H9 (cell line): ENCODE results near the gene ASTN2. TPM values are rescaled to one million over a fixed set of nuclear protein-coding genes. Genes with fewer than 3 reads are reported as not detected.

ENCODE experiments used
- DNase-seq: peaks from one replicate; pipeline ENCODE4 v3.0.0-alpha.2; 2017
- H2AFZ ChIP-seq: one replicate; pipeline ENCODE4 v1.6.1; 2013; ENCODE audit warnings: mild to moderate bottlenecking, low read length, control low read depth, moderate library complexity
- H2AK5ac ChIP-seq: 2 replicates; pipeline ENCODE4 v1.6.1; 2013; ENCODE audit warnings: low read length, control low read depth, mixed read lengths; ENCODE audit not compliant: insufficient read length
- H2BK120ac ChIP-seq: one replicate; pipeline ENCODE4 v1.6.1; 2013; ENCODE audit warnings: low read depth, mild to moderate bottlenecking, low read length, control low read depth, inconsistent platforms; ENCODE audit not compliant: poor library complexity, severe bottlenecking
- H2BK12ac ChIP-seq: 2 replicates; pipeline ENCODE4 v1.6.1; 2013; ENCODE audit warnings: low read length, control low read depth, mixed read lengths, low read depth; ENCODE audit not compliant: insufficient read length
- H2BK15ac ChIP-seq: 2 replicates; pipeline ENCODE4 v1.6.1; 2013; ENCODE audit warnings: low read depth, low read length, control low read depth
- H2BK20ac ChIP-seq: one replicate; pipeline ENCODE4 v1.6.1; 2013; ENCODE audit warnings: low read depth, mild to moderate bottlenecking, low read length, control low read depth, inconsistent platforms; ENCODE audit not compliant: poor library complexity, severe bottlenecking
- H2BK5ac ChIP-seq: 2 replicates; pipeline ENCODE4 v1.6.1; 2013; ENCODE audit warnings: low read length, control low read depth, mixed read lengths; ENCODE audit not compliant: insufficient read length
- H3K14ac ChIP-seq: 2 replicates; pipeline ENCODE4 v1.6.1; 2013; ENCODE audit warnings: low read length, control low read depth; ENCODE audit not compliant: insufficient read depth
- H3K18ac ChIP-seq: 2 replicates; pipeline ENCODE4 v1.6.1; 2013; ENCODE audit warnings: low read depth, mild to moderate bottlenecking, mixed read lengths, low read length, control low read depth; ENCODE audit not compliant: insufficient read length
- H3K23ac ChIP-seq: 2 replicates; pipeline ENCODE4 v1.6.1; 2013; ENCODE audit warnings: low read length, control low read depth, mixed read lengths, low read depth; ENCODE audit not compliant: insufficient read length
- H3K23me2 ChIP-seq: 2 replicates; pipeline ENCODE4 v1.6.1; 2013; ENCODE audit warnings: low read depth, mild to moderate bottlenecking, mixed read lengths, low read length, control low read depth; ENCODE audit not compliant: insufficient read length, poor library complexity, severe bottlenecking
- H3K27ac ChIP-seq: 2 replicates; pipeline ENCODE4 v1.5.1; 2013; ENCODE audit warnings: low read length, control low read depth, mixed read lengths, low read depth; ENCODE audit not compliant: insufficient read length
- H3K27me3 ChIP-seq: 2 replicates; pipeline ENCODE4 v1.6.1; 2013; ENCODE audit warnings: low read length, control low read depth, inconsistent platforms; ENCODE audit not compliant: insufficient read depth
- H3K4ac ChIP-seq: 2 replicates; pipeline ENCODE4 v1.6.1; 2013; ENCODE audit warnings: low read depth, mild to moderate bottlenecking, control low read depth, inconsistent platforms, low read length, moderate library complexity
- H3K4me1 ChIP-seq: 2 replicates; pipeline ENCODE4 v1.6.1; 2013; ENCODE audit warnings: low read length, control low read depth, inconsistent platforms; ENCODE audit not compliant: insufficient read depth
- H3K4me2 ChIP-seq: 2 replicates; pipeline ENCODE4 v1.6.1; 2013; ENCODE audit warnings: low read length, control low read depth, mixed read lengths; ENCODE audit not compliant: insufficient read length, insufficient read depth
- H3K56ac ChIP-seq: 2 replicates; pipeline ENCODE4 v1.6.1; 2013; ENCODE audit warnings: low read depth, mild to moderate bottlenecking, mixed read lengths, low read length, control low read depth; ENCODE audit not compliant: insufficient read length
- H3K79me1 ChIP-seq: 2 replicates; pipeline ENCODE4 v1.6.1; 2013; ENCODE audit warnings: low read depth, mild to moderate bottlenecking, moderate library complexity, low read length, control low read depth, inconsistent platforms; ENCODE audit not compliant: insufficient read depth, poor library complexity, severe bottlenecking
- H3K79me2 ChIP-seq: 2 replicates; pipeline ENCODE4 v1.6.1; 2013; ENCODE audit warnings: low read length, control low read depth, inconsistent platforms; ENCODE audit not compliant: insufficient read depth
- H3K9ac ChIP-seq: 2 replicates; pipeline ENCODE4 v1.6.1; 2013; ENCODE audit warnings: low read length, control low read depth, mixed read lengths; ENCODE audit not compliant: insufficient read length; ENCODE audit errors: extremely low read depth
- H3K9me3 ChIP-seq: one replicate; pipeline ENCODE4 v1.6.1; 2013; ENCODE audit warnings: low read depth, low read length, inconsistent platforms; ENCODE audit not compliant: control insufficient read depth
- H3T11ph ChIP-seq: one replicate; pipeline ENCODE4 v1.6.1; 2013; ENCODE audit warnings: mild to moderate bottlenecking, low read length, control low read depth, inconsistent platforms
- H4K20me1 ChIP-seq: one replicate; pipeline ENCODE4 v1.6.1; 2013; ENCODE audit not compliant: control insufficient read depth, insufficient read length, insufficient read depth
- H4K5ac ChIP-seq: 2 replicates; pipeline ENCODE4 v1.6.1; 2013; ENCODE audit warnings: low read depth, mild to moderate bottlenecking, mixed read lengths, low read length, control low read depth; ENCODE audit not compliant: insufficient read length
- H4K8ac ChIP-seq: replicated peaks from 2 replicates; pipeline ENCODE4 v1.6.1; 2013; ENCODE audit warnings: low read length, control low read depth, mixed read lengths, low read depth; ENCODE audit not compliant: insufficient read length
- H4K91ac ChIP-seq: 2 replicates; pipeline ENCODE4 v1.6.1; 2013; ENCODE audit warnings: low read depth, mild to moderate bottlenecking, moderate library complexity, mixed read lengths, low read length, control low read depth; ENCODE audit not compliant: insufficient read length
- H3K27ac Mint-ChIP-seq, 3 experiments: 2 replicates in 2 of 3; 3 replicates in 1 of 3; pipeline ENCODE4 v1.8.0; 2020 to 2021; ENCODE audit warnings: mixed read lengths in 3 of 3, mild to moderate bottlenecking in 1 of 3, moderate library complexity in 1 of 3
- H3K27me3 Mint-ChIP-seq: 2 replicates; pipeline ENCODE4 v1.8.0; 2021; ENCODE audit warnings: low read depth, mild to moderate bottlenecking, moderate library complexity, mixed read lengths
- H3K36me3 Mint-ChIP-seq, 3 experiments: 2 replicates in 2 of 3; 3 replicates in 1 of 3; pipeline ENCODE4 v1.8.0; 2020 to 2021; ENCODE audit warnings: low read depth in 3 of 3, mixed read lengths in 3 of 3; ENCODE audit not compliant: insufficient read depth in 1 of 3
- H3K4me1 Mint-ChIP-seq, 2 experiments: 2 replicates each; pipeline ENCODE4 v1.8.0; 2020; ENCODE audit warnings: mixed read lengths in 2 of 2
- H3K4me3 Mint-ChIP-seq, 2 experiments: 2 replicates in 1 of 2; 3 replicates in 1 of 2; pipeline ENCODE4 v1.8.0; 2020 to 2021; ENCODE audit warnings: mild to moderate bottlenecking in 2 of 2, mixed read lengths in 2 of 2, moderate library complexity in 1 of 2
- H3K9me3 Mint-ChIP-seq, 2 experiments: 2 replicates in 1 of 2; 3 replicates in 1 of 2; pipeline ENCODE4 v1.8.0; 2020; ENCODE audit warnings: mild to moderate bottlenecking in 2 of 2, mixed read lengths in 2 of 2, moderate library complexity in 1 of 2
- CTCF ChIP-seq: fragments of 200-600 bp; sonication (generic); conservative IDR thresholded peaks from 3 replicates; pipeline ENCODE4 v1.8.0; 2021; ENCODE audit warnings: antibody characterized with exemption, mild to moderate bottlenecking
- WGBS: extraction: QIAGEN DNeasy Blood & Tissue Kit; methylation state at CpG from one replicate; pipeline ENCODE4 v1.1.7; 2013; ENCODE audit warnings: missing lambda C conversion rate, low lambda C conversion rate, mixed read lengths; ENCODE audit not compliant: insufficient read length; ENCODE audit errors: extremely low coverage; 5-methylcytosine and 5-hydroxymethylcytosine counted together
- total RNA-seq: library from RNA; stranded (reverse); gene quantifications from 2 replicates; pipeline ENCODE4 v1.2.1, GENCODE V29; 2021

The ASTN2 gene
- total RNA-seq, 1 experiment from 2014 or later: 9.7 TPM

DNA sequence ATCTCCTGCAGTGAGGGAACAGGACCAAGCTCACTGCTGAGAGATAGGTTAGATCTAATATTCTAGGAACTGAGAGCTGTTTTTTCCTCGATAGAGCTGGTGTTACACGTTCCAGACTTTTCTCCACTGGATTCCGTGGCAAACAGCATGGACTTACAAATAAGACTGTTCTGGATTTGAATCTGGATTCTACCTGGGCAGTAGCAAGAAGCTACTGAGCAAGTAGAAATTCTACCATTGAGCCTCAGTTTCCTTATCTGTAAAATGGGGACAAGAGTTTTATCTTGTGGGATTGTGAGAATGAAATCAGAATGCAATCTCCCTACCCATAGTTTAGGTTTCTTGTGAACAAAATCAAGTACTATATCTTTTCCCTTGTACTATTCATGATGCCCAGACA lies 966.4 kb downstream of the ASTN2 start:
- Histone ChIP-seq H4K20me1 (no peaks in the 10 kb centered on the region), H3T11ph (no peak overlapping the region), H3K23ac (no peak overlapping the region), H3K79me1 (no peaks in the 10 kb centered on the region), H2AK5ac (no peak overlapping the region), H2BK15ac (no peak overlapping the region), H3K4me1 (no peaks in the 10 kb centered on the region; the same call in 1 of the 2 replicates), H3K23me2 (no peaks in the 10 kb centered on the region), H4K8ac (no peak overlapping the region), H3K4me2 (no peak overlapping the region), H2BK120ac (no peak overlapping the region), H2BK12ac (no peak overlapping the region), H3K27me3 (no peaks in the 10 kb centered on the region), H3K9me3 (no peaks in the 10 kb centered on the region), H2BK5ac (no peak overlapping the region), H3K14ac (no peak overlapping the region), H4K5ac (no peak overlapping the region), H3K56ac (no peak overlapping the region), H3K4ac (no peak overlapping the region), H2AFZ (no peak overlapping the region), H3K79me2 (no peaks in the 10 kb centered on the region), H3K27ac (no peak overlapping the region), H2BK20ac (no peak overlapping the region), H4K91ac (no peak overlapping the region), H3K9ac (no peak overlapping the region), H3K18ac (no peak overlapping the region)
- H3K9me3 Mint-ChIP-seq: no peaks in the 10 kb centered on the region
- no peak for DNase-seq
- H3K36me3 Mint-ChIP-seq: peaks cover 0 to 3% (median 0%) of the 10 kb centered on the region in 3 experiments; a peak in 1 of 7 replicates
- no peak overlapping the region for H3K27ac Mint-ChIP-seq
- no peak for TF ChIP-seq CTCF
- peaks cover 10 to 12% of the 10 kb centered on the region in 2 experiments for H3K4me1 Mint-ChIP-seq
- WGBS: no CpG with 5 or more reads among the region's 3 CpGs
- H3K4me3 Mint-ChIP-seq: no peak overlapping the region
- no peaks in the 10 kb centered on the region for H3K27me3 Mint-ChIP-seq
